PFSK-1 (cell line): Measurements from ENCODE around the gene EFNA5.

Experiments
- FOXP2 ChIP-seq: optimal IDR thresholded peaks from 2 replicates; pipeline ENCODE3; 2011; ENCODE audit warnings: borderline replicate concordance, control low read depth, inconsistent platforms; ENCODE audit not compliant: insufficient read depth; ENCODE audit errors: extremely low read length, extremely low read depth
- POLR2AphosphoS5 ChIP-seq: IDR thresholded peaks from 2 replicates; pipeline ENCODE4 v1.6.1; 2012; ENCODE audit warnings: low read depth, mild to moderate bottlenecking, control low read depth, low read length, moderate library complexity
- SIN3A ChIP-seq: IDR thresholded peaks from 2 replicates; pipeline ENCODE4 v1.6.1; 2012; ENCODE audit warnings: mild to moderate bottlenecking, low read length, moderate library complexity, borderline replicate concordance; ENCODE audit not compliant: insufficient read depth
- TAF1 ChIP-seq: IDR thresholded peaks from 2 replicates; pipeline ENCODE4 v1.6.1; 2012; ENCODE audit warnings: low read length, control low read depth, borderline replicate concordance; ENCODE audit not compliant: insufficient read depth
- TF ChIP-seq, protein P1 (sequence below), 2 experiments: IDR thresholded peaks; 2 replicates each; pipeline versions ENCODE4 v1.6.1 to v1.8.0; 2011 to 2012; ENCODE audit warnings: low read depth in 2 of 2, low read length in 2 of 2, control low read depth in 1 of 2, inconsistent platforms in 1 of 2, mild to moderate bottlenecking in 1 of 2, moderate library complexity in 1 of 2; ENCODE audit not compliant: insufficient read depth in 1 of 2

DNA sequence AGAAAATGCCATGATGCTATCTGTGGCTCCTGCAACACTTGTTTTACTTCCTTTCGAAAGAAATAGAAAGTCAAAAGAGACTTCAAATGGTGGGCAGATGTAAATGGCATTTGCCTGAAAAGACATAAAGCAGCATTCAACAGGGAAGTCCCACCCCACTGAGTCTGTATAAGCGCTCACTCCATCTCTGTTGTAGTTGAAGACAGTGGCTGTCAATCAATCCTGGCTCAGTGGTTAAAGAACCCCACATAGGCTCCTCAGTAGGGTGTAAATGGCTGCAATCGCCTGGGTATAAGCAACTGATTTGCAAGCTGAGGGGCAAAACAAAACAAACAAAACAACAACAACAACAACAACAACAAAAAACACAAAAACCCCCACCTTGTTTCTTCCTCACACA lies 158.7 kb downstream of the EFNA5 start:
- TF ChIP-seq TAF1, result no peak
- TF ChIP-seq POLR2AphosphoS5, result no peak
- TF ChIP-seq SIN3A, result no peak
- TF ChIP-seq, protein P1, sequence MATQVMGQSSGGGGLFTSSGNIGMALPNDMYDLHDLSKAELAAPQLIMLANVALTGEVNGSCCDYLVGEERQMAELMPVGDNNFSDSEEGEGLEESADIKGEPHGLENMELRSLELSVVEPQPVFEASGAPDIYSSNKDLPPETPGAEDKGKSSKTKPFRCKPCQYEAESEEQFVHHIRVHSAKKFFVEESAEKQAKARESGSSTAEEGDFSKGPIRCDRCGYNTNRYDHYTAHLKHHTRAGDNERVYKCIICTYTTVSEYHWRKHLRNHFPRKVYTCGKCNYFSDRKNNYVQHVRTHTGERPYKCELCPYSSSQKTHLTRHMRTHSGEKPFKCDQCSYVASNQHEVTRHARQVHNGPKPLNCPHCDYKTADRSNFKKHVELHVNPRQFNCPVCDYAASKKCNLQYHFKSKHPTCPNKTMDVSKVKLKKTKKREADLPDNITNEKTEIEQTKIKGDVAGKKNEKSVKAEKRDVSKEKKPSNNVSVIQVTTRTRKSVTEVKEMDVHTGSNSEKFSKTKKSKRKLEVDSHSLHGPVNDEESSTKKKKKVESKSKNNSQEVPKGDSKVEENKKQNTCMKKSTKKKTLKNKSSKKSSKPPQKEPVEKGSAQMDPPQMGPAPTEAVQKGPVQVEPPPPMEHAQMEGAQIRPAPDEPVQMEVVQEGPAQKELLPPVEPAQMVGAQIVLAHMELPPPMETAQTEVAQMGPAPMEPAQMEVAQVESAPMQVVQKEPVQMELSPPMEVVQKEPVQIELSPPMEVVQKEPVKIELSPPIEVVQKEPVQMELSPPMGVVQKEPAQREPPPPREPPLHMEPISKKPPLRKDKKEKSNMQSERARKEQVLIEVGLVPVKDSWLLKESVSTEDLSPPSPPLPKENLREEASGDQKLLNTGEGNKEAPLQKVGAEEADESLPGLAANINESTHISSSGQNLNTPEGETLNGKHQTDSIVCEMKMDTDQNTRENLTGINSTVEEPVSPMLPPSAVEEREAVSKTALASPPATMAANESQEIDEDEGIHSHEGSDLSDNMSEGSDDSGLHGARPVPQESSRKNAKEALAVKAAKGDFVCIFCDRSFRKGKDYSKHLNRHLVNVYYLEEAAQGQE (IDR thresholded peaks at IDR 0.05; ENCODE audit: insufficient read depth in 1 of 2, low read depth in 2 of 2, low read length in 2 of 2), result no peak
- TF ChIP-seq FOXP2, result no peak
